Trophoblast cell (in vitro differentiated cells and primary cell): ENCODE data around the gene CERKL.

Experiments used
- DNase-seq, 2 donors: peaks; one replicate each; pipeline ENCODE4 v3.0.0-alpha.2; 2016
- H2AFZ ChIP-seq: 2 replicates; pipeline ENCODE4 v1.6.1; 2013; ENCODE audit warnings: low read length, moderate library complexity, mild to moderate bottlenecking; ENCODE audit not compliant: insufficient read depth, poor library complexity
- H2AK5ac ChIP-seq: 2 replicates; pipeline ENCODE4 v1.6.1; 2013; ENCODE audit warnings: mild to moderate bottlenecking, low read length
- H2BK120ac ChIP-seq: 2 replicates; pipeline ENCODE4 v1.6.1; 2013; ENCODE audit warnings: low read length, mild to moderate bottlenecking, moderate library complexity; ENCODE audit not compliant: insufficient read depth, poor library complexity
- H2BK12ac ChIP-seq: 2 replicates; pipeline ENCODE4 v1.6.1; 2013; ENCODE audit warnings: mild to moderate bottlenecking, low read length, moderate library complexity
- H2BK5ac ChIP-seq: 2 replicates; pipeline ENCODE4 v1.6.1; 2013; ENCODE audit warnings: low read length, low read depth, moderate library complexity, mild to moderate bottlenecking; ENCODE audit not compliant: poor library complexity
- H3K14ac ChIP-seq: 2 replicates; pipeline ENCODE4 v1.6.1; 2013; ENCODE audit warnings: mild to moderate bottlenecking, low read length
- H3K18ac ChIP-seq: 2 replicates; pipeline ENCODE4 v1.6.1; 2013; ENCODE audit warnings: mild to moderate bottlenecking, low read length
- H3K23ac ChIP-seq: 2 replicates; pipeline ENCODE4 v1.6.1; 2013; ENCODE audit warnings: low read length
- H3K27ac ChIP-seq: 2 replicates; pipeline ENCODE4 v1.5.1; 2013; ENCODE audit warnings: low read depth, mild to moderate bottlenecking, inconsistent platforms, low read length, moderate library complexity
- H3K27me3 ChIP-seq: 2 replicates; pipeline ENCODE4 v1.6.1; 2013; ENCODE audit warnings: inconsistent platforms, mild to moderate bottlenecking, low read length, moderate library complexity; ENCODE audit not compliant: insufficient read depth
- H3K36me3 ChIP-seq, 2 experiments: 1 replicate in 1 of 2; 2 replicates in 1 of 2; pipeline ENCODE4 v1.6.1; 2013; ENCODE audit warnings: low read length in 2 of 2, mild to moderate bottlenecking in 2 of 2, moderate library complexity in 1 of 2; ENCODE audit not compliant: insufficient read depth in 2 of 2, control insufficient read depth in 1 of 2
- H3K4ac ChIP-seq: 2 replicates; pipeline ENCODE4 v1.6.1; 2013; ENCODE audit warnings: low read depth, mild to moderate bottlenecking, low read length, moderate library complexity
- H3K4me1 ChIP-seq, 2 experiments: 1 replicate in 1 of 2; 2 replicates in 1 of 2; pipeline ENCODE4 v1.6.1; 2013; ENCODE audit warnings: low read length in 2 of 2, mild to moderate bottlenecking in 2 of 2, moderate library complexity in 1 of 2; ENCODE audit not compliant: insufficient read depth in 2 of 2, control insufficient read depth in 1 of 2
- H3K4me2 ChIP-seq: 2 replicates; pipeline ENCODE4 v1.6.1; 2013; ENCODE audit warnings: inconsistent platforms, mild to moderate bottlenecking, low read length, moderate library complexity
- H3K4me3 ChIP-seq: 2 replicates; pipeline ENCODE4 v1.5.1; 2013; ENCODE audit warnings: mild to moderate bottlenecking, low read depth, low read length, inconsistent platforms
- H3K79me1 ChIP-seq: one replicate; pipeline ENCODE4 v1.6.1; 2013; ENCODE audit warnings: low read length
- H3K79me2 ChIP-seq: 2 replicates; pipeline ENCODE4 v1.6.1; 2013; ENCODE audit warnings: low read length, mild to moderate bottlenecking; ENCODE audit not compliant: control insufficient read depth, insufficient read depth, poor library complexity
- H3K9ac ChIP-seq: 2 replicates; pipeline ENCODE4 v1.6.1; 2013; ENCODE audit warnings: mild to moderate bottlenecking, low read length
- H3K9me3 ChIP-seq: 2 replicates; pipeline ENCODE4 v1.6.1; 2013; ENCODE audit warnings: low read depth, mild to moderate bottlenecking, control low read depth, inconsistent platforms, low read length; ENCODE audit not compliant: insufficient read depth
- H4K12ac ChIP-seq: 2 replicates; pipeline ENCODE4 v1.6.1; 2013; ENCODE audit warnings: low read depth, mild to moderate bottlenecking, low read length, moderate library complexity
- H4K8ac ChIP-seq: 2 replicates; pipeline ENCODE4 v1.6.1; 2013; ENCODE audit warnings: low read depth, mild to moderate bottlenecking, low read length, moderate library complexity
- H4K91ac ChIP-seq: one replicate; pipeline ENCODE4 v1.6.1; 2013; ENCODE audit warnings: low read depth, mild to moderate bottlenecking, low read length, moderate library complexity
- WGBS: extraction: QIAGEN DNeasy Blood & Tissue Kit; methylation state at CpG from one replicate; pipeline ENCODE4 v1.1.7; 2013; ENCODE audit warnings: missing lambda C conversion rate; ENCODE audit not compliant: insufficient read length, insufficient coverage; ENCODE audit errors: extremely low coverage; 5-methylcytosine and 5-hydroxymethylcytosine counted together

The CERKL gene

DNA sequence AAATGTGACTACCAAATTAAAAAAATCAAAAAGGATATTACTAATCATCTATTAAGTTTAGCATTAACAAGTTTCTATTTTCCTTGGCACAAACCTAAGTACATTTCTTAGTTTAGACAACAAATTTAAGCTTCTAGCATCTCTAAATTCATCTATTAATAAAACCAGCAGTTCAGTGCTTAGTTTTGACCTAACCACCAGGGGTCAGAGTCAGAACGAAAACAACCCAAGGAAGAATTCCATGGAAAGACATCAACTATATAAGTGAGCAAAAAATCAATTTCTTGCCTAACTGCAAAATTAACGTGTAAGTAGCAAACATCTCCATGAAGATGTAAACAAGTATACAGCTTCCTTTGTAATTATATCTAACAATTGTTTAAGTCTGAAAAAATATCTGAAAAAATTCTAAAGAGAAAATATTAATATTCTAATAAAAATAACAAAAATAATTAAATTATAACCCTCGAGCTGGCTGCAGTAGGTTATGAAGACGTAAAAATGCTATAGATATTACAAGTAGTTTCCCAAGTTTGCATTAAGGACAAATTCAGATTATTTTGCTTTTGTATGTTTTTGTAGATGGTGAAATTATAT, 83.7 kb downstream of the CERKL start:
- Histone ChIP-seq H3K9me3 (no peaks in the 10 kb centered on the region), H4K8ac (no peak overlapping the region), H3K23ac (no peak overlapping the region), H3K27ac (no peak overlapping the region), H3K27me3 (no peaks in the 10 kb centered on the region), H2BK120ac (no peak overlapping the region), H4K91ac (no peak overlapping the region), H3K79me1 (no peaks in the 10 kb centered on the region), H3K4me2 (no peak overlapping the region), H3K14ac (no peak overlapping the region), H3K4me3 (no peak overlapping the region), H3K4me1 (no peaks in the 10 kb centered on the region), H3K79me2 (no peaks in the 10 kb centered on the region), H2BK12ac (no peak overlapping the region), H2AFZ (no peak overlapping the region), H4K12ac (no peak overlapping the region), H3K4ac (no peak overlapping the region), H2BK5ac (no peak overlapping the region), H3K18ac (no peak overlapping the region), H2AK5ac (no peak overlapping the region), H3K9ac (no peak overlapping the region), H3K36me3 (no peaks in the 10 kb centered on the region)
- WGBS, result no CpG with 5 or more reads among the region's 4 CpGs
- peak in 1 of 2 donors; percentile 52 for DNase-seq

DNA sequence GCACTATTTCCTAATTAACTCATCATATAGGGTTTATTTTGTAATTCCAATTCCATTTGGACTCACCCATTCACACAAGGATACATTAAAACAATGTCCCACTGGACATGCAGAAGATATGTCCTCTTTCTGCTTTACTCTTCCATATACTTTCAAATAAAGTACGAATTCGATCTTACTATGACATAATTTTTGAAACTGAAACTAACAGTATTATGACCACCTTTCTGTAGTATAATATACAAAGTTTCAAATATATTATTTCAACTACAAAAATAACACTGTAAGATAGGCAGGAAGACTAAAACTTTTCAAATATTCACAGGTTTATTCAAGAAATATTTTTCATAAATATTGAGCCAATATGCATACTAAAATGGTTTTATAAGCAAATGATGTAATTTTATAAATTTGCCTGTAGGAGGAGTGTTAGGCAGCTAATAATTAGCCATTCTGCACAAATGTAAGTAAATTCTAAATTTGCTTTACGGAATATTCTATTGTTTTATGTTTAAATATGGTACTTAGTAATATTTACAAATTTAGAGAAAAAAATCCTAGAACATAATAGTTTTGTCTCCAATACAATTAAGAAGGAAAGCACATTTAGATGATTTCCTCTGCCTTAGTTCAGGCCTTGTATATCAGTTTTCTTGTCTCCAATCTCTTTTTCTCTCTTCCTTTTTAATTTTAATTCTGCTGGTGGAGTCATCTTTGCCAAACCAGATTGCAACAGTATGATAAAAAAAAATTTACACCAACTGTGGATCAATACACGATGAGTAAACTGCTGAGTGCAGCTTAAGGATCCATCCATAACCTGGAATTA, 85.9 kb downstream of the CERKL start:
- Histone ChIP-seq H3K4ac (no peak overlapping the region), H4K12ac (no peak overlapping the region), H3K9me3 (no peaks in the 10 kb centered on the region), H4K91ac (no peak overlapping the region), H3K79me1 (no peaks in the 10 kb centered on the region), H3K27me3 (no peaks in the 10 kb centered on the region), H3K36me3 (no peaks in the 10 kb centered on the region), H3K4me1 (no peaks in the 10 kb centered on the region), H3K27ac (no peak overlapping the region), H3K4me3 (no peak overlapping the region), H2BK12ac (no peak overlapping the region), H2BK5ac (no peak overlapping the region), H3K79me2 (no peaks in the 10 kb centered on the region), H2BK120ac (no peak overlapping the region), H3K14ac (no peak overlapping the region), H3K4me2 (no peak overlapping the region), H2AFZ (no peak overlapping the region), H2AK5ac (no peak overlapping the region), H3K18ac (no peak overlapping the region), H4K8ac (no peak overlapping the region), H3K9ac (no peak overlapping the region), H3K23ac (no peak overlapping the region)
- no CpG with 5 or more reads among the region's 4 CpGs for WGBS
- no peak for DNase-seq

DNA sequence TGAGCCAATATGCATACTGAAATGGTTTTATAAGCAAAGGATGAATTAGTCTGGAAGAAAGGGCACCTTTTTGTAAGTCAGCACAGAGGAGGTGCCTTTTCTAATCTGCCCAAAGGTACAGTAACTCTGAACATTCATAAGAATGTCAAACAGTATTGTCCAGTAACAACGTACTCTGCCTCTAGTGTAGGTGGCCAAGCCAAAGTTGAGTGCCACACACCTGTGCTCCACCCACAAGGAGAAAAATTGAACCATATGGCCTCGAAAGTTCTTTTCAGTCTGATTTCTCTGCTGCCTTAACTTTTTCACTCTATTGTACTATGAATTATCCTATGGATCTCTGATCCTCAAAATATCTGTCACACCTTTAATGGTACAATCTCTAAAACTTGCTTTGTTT, 86.8 kb downstream of the CERKL start:
- Histone ChIP-seq H3K79me2 (no peaks in the 10 kb centered on the region), H3K79me1 (no peaks in the 10 kb centered on the region), H3K4me2 (no peak overlapping the region), H2BK120ac (no peak overlapping the region), H3K18ac (no peak overlapping the region), H2AFZ (no peak overlapping the region), H3K9ac (no peak overlapping the region), H3K27me3 (no peaks in the 10 kb centered on the region), H3K36me3 (no peaks in the 10 kb centered on the region), H2BK5ac (no peak overlapping the region), H3K27ac (no peak overlapping the region), H3K4ac (no peak overlapping the region), H2AK5ac (no peak overlapping the region), H3K14ac (no peak overlapping the region), H4K8ac (no peak overlapping the region), H3K9me3 (no peaks in the 10 kb centered on the region), H4K91ac (peak overlapping the region; percentile 28), H3K23ac (no peak overlapping the region), H3K4me3 (no peak overlapping the region), H3K4me1 (no peaks in the 10 kb centered on the region), H4K12ac (no peak overlapping the region), H2BK12ac (no peak overlapping the region)
- WGBS, result no CpG with 5 or more reads among the region's 2 CpGs
- no peak for DNase-seq

DNA sequence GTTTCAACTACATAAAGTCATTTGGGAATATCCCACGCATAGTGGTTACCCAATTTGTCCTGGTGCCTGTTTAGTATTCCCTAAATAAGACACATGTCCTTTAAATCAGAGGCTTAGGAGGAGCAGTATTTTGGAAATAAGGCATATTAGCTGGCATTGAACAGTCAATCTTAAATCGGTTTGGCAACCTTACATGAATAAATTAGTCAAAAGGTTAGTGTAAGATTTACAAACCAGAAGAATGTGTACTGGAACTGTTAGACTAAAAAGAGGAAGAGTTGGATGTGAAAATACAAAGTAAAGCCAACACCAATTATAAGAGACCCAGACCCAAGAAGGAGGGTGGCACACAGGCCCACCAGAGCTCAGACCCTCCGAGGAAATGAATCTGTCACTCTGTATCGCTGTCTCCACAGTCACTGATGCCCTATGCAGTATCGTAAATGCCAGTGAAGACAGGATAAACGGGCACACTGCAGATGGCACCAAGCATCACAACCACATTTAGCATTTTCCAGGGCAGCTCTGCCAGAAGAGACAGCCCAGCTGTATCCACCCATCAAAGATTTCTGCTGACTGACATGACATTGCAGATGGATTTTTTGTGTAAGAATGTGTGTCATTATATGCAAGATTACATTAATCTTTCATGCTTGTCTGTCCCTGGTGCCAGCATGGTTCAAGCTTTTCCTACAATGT, 90.4 kb downstream of the CERKL start:
- no peak overlapping the region for H3K4me2 ChIP-seq
- H3K36me3 ChIP-seq, result no peaks in the 10 kb centered on the region
- H3K4me3 ChIP-seq, result no peak overlapping the region
- no peak overlapping the region for H2AFZ ChIP-seq
- H3K9ac ChIP-seq, result no peak overlapping the region
- H2BK12ac ChIP-seq, result peak overlapping the region; percentile 76
- no peak overlapping the region for H4K91ac ChIP-seq
- H3K79me2 ChIP-seq, result no peaks in the 10 kb centered on the region
- WGBS, result no CpG with 5 or more reads among the region's 6 CpGs
- H3K27me3 ChIP-seq, result no peaks in the 10 kb centered on the region
- no peaks in the 10 kb centered on the region for H3K9me3 ChIP-seq
- no peak overlapping the region for H3K14ac ChIP-seq
- H2AK5ac ChIP-seq, result no peak overlapping the region
- no peak for DNase-seq
- no peak overlapping the region for H3K4ac ChIP-seq
- H2BK5ac ChIP-seq, result no peak overlapping the region
- no peak overlapping the region for H4K8ac ChIP-seq
- H3K23ac ChIP-seq, result no peak overlapping the region
- H3K18ac ChIP-seq, result no peak overlapping the region
- no peak overlapping the region for H2BK120ac ChIP-seq
- H3K27ac ChIP-seq, result no peak overlapping the region
- H4K12ac ChIP-seq, result no peak overlapping the region
- no peaks in the 10 kb centered on the region for H3K79me1 ChIP-seq
- H3K4me1 ChIP-seq, result no peaks in the 10 kb centered on the region
